Epithelial cell of proximal tubule (primary cell): Measurements from ENCODE around the gene DDIAS. TPM values are rescaled to one million over a fixed set of nuclear protein-coding genes. Genes with fewer than 3 reads are reported as not detected.
"Not testable (repeated sequence)": the region's sequence is repeated elsewhere in the genome, so short reads cannot be mapped to it uniquely, and the experiment has no call there.

ENCODE experiments used
- DNase-seq: peaks from one replicate; pipeline ENCODE4 v3.0.0-alpha.2; 2011; ENCODE audit warnings: low read depth
- H3K4me3 ChIP-seq: 2 replicates; pipeline ENCODE4 v1.5.1; 2011; ENCODE audit warnings: low read depth, mild to moderate bottlenecking, low read length
- CTCF ChIP-seq: conservative IDR thresholded peaks from 2 replicates; pipeline ENCODE4 v1.5.1; 2012; ENCODE audit warnings: low read depth, mild to moderate bottlenecking, low read length
- total RNA-seq: library from RNA; depleted of rRNA; stranded (reverse); fragments of >200 nt; gene quantifications from 2 replicates; pipeline ENCODE4 v1.2.3, GENCODE V29; 2015

Gene DDIAS
- total RNA-seq, 1 donor from 2014 or later = 7.1 TPM

GRCh38 chr11:82937554-82937953 lies 36.0 kb downstream of the DDIAS start:
- H3K4me3 ChIP-seq = no peak overlapping the region
- no peak for TF ChIP-seq CTCF
- no peak for DNase-seq

GRCh38 chr11:82939456-82939855 lies 37.9 kb downstream of the DDIAS start:
- no peak overlapping the region for H3K4me3 ChIP-seq
- no peak for TF ChIP-seq CTCF
- DNase-seq = no peak

- TF ChIP-seq CTCF = no peak
- H3K4me3 ChIP-seq = no peak overlapping the region
Observed at GRCh38 chr11:82942376-82942775, 40.8 kb downstream of the DDIAS start.

GRCh38 chr11:82943430-82943829 lies 41.9 kb downstream of the DDIAS start:
- not testable (repeated sequence) for H3K4me3 ChIP-seq, DNase-seq

More at GRCh38 chr11:82942376-82942775, 40.8 kb downstream of the DDIAS start:
- no peak for DNase-seq

GRCh38 chr11:82944198-82944597 lies 42.7 kb downstream of the DDIAS start:
- TF ChIP-seq CTCF = no peak
- H3K4me3 ChIP-seq = no peak overlapping the region
- no peak for DNase-seq

- not testable (repeated sequence) for DNase-seq, H3K4me3 ChIP-seq
Observed at GRCh38 chr11:82945041-82945440, 43.5 kb downstream of the DDIAS start.

- no peak overlapping the region for H3K4me3 ChIP-seq
- no peak for DNase-seq
- TF ChIP-seq CTCF = no peak
Observed at GRCh38 chr11:82945682-82946081, 44.1 kb downstream of the DDIAS start.

GRCh38 chr11:82949352-82949751 lies 47.8 kb downstream of the DDIAS start:
- H3K4me3 ChIP-seq = no peak overlapping the region
- no peak for DNase-seq
- TF ChIP-seq CTCF = no peak

GRCh38 chr11:82950502-82950901 lies 49.0 kb downstream of the DDIAS start:
- not testable (repeated sequence) for DNase-seq, H3K4me3 ChIP-seq

- not testable (repeated sequence) for DNase-seq, H3K4me3 ChIP-seq
Observed at GRCh38 chr11:82955736-82956453, 54.4 kb downstream of the DDIAS start.
